GM12878 (cell line): Measurements from ENCODE around the gene FHL3. TPM values are rescaled to one million over a fixed set of nuclear protein-coding genes. Genes with fewer than 3 reads are reported as not detected.

Source experiments
- CREB1 ChIP-seq: IDR thresholded peaks from 2 replicates; pipeline ENCODE4 v1.6.1; 2012; ENCODE audit warnings: low read depth, mild to moderate bottlenecking, inconsistent platforms
- EED ChIP-seq: sonication (generic); IDR thresholded peaks from 2 replicates; pipeline ENCODE4 v1.6.1; 2016; ENCODE audit warnings: antibody characterized with exemption, low read depth
- HSF1 ChIP-seq: fragments of 150-350 bp; IDR thresholded peaks from 2 replicates; pipeline ENCODE4 v1.6.1; 2014; ENCODE audit warnings: mild to moderate bottlenecking, low read depth, low read length
- IKZF2 ChIP-seq, 2 experiments: fragments of 450-650 bp; IDR thresholded peaks; 2 replicates each; pipeline ENCODE4 v1.6.1; 2017; ENCODE audit warnings: mild to moderate bottlenecking in 2 of 2, moderate library complexity in 2 of 2
- KDM1A ChIP-seq: fragments of 200-600 bp; sonication (generic); IDR thresholded peaks from 2 replicates; pipeline ENCODE4 v1.6.1; 2016; ENCODE audit warnings: borderline replicate concordance
- MEF2A ChIP-seq: IDR thresholded peaks from 2 replicates; pipeline ENCODE4 v1.6.1; 2011; ENCODE audit warnings: low read depth, mild to moderate bottlenecking, low read length, moderate library complexity; ENCODE audit not compliant: insufficient read depth
- polyA plus RNA-seq, 11 experiments: library from polyadenylated mRNA; depleted of rRNA in 4 of 11; unstranded in 6 of 11; stranded (reverse) in 5 of 11; fragments of >200 nt; fragmentation: Nextera tagmentation in 4 of 11; fragmentation: Illumina TruSeq in 1 of 11; extraction: Ambion mirVana in 4 of 11; extraction: Trizol in 1 of 11; gene quantifications; 1 replicate in 1 of 11; 2 replicates in 10 of 11; pipeline versions ENCODE4 v1.2.1 to v1.2.3, GENCODE V29; 2011 to 2016; ENCODE audit warnings: inconsistent platforms in 2 of 11, missing spikeins in 2 of 11, low read depth in 1 of 11
- total RNA-seq, 4 experiments: library from RNA; depleted of rRNA in 3 of 4; stranded (reverse); fragments of >200 nt in 3 of 4; fragmentation: Illumina TruSeq in 1 of 4; extraction: Trizol in 1 of 4; gene quantifications; 2 replicates each; pipeline versions ENCODE4 v1.2.1 to v1.2.3, GENCODE V29; 2013 to 2021
- TF ChIP-seq, protein P1 (sequence below): fragments of 450-650 bp; IDR thresholded peaks from 2 replicates; pipeline ENCODE4 v1.6.1; 2016; ENCODE audit warnings: mild to moderate bottlenecking
- TF ChIP-seq, protein P2 (sequence below): fragments of 450-650 bp; conservative IDR thresholded peaks from 2 replicates; pipeline ENCODE4 v1.6.1; 2017; ENCODE audit warnings: mild to moderate bottlenecking, moderate library complexity
- TF ChIP-seq, protein P3 (sequence below): IDR thresholded peaks from 2 replicates; pipeline ENCODE4 v1.6.1; 2011; ENCODE audit warnings: borderline replicate concordance, low read depth, mild to moderate bottlenecking, moderate library complexity, mixed read lengths, low read length; ENCODE audit not compliant: insufficient read depth; ENCODE audit errors: extremely low read length

Gene FHL3
- total and polyA plus RNA-seq, 10 of the 15 experiments (the other 5 are each of a cell fraction or from before 2014, with no cell fraction given), result 0.26 to 13.9 (median 7.9) TPM

DNA sequence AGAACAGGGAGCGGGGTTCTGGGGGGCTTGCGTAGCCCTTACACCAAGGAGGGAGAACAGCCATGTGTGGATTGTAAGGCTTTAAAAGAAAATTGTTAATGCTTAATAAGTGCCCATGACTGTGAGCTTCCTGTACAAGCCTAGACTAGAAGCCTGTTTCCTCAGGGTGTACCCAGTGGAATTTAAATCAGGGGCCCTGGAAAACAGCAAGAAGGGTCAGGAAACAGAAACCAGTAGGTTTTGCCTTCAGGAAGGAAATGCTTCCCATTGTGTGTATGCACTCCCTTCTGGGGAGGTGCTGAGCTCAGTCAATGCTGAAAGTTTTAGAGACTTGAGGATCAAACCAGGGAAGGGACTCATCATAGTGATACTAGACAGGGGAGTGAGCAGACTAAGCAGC, 19.9 kb upstream of the FHL3 start (continued):
- TF ChIP-seq, protein P1, sequence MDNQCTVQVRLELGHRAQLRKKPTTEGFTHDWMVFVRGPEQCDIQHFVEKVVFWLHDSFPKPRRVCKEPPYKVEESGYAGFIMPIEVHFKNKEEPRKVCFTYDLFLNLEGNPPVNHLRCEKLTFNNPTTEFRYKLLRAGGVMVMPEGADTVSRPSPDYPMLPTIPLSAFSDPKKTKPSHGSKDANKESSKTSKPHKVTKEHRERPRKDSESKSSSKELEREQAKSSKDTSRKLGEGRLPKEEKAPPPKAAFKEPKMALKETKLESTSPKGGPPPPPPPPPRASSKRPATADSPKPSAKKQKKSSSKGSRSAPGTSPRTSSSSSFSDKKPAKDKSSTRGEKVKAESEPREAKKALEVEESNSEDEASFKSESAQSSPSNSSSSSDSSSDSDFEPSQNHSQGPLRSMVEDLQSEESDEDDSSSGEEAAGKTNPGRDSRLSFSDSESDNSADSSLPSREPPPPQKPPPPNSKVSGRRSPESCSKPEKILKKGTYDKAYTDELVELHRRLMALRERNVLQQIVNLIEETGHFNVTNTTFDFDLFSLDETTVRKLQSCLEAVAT, result no peak
- TF ChIP-seq KDM1A (no peak), IKZF2 (IDR thresholded peaks at IDR 0.05) (no peak), MEF2A (no peak), HSF1 (no peak), EED (no peak), CREB1 (no peak)
- TF ChIP-seq, protein P2, sequence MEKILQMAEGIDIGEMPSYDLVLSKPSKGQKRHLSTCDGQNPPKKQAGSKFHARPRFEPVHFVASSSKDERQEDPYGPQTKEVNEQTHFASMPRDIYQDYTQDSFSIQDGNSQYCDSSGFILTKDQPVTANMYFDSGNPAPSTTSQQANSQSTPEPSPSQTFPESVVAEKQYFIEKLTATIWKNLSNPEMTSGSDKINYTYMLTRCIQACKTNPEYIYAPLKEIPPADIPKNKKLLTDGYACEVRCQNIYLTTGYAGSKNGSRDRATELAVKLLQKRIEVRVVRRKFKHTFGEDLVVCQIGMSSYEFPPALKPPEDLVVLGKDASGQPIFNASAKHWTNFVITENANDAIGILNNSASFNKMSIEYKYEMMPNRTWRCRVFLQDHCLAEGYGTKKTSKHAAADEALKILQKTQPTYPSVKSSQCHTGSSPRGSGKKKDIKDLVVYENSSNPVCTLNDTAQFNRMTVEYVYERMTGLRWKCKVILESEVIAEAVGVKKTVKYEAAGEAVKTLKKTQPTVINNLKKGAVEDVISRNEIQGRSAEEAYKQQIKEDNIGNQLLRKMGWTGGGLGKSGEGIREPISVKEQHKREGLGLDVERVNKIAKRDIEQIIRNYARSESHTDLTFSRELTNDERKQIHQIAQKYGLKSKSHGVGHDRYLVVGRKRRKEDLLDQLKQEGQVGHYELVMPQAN, result no peak
- TF ChIP-seq, protein P3, sequence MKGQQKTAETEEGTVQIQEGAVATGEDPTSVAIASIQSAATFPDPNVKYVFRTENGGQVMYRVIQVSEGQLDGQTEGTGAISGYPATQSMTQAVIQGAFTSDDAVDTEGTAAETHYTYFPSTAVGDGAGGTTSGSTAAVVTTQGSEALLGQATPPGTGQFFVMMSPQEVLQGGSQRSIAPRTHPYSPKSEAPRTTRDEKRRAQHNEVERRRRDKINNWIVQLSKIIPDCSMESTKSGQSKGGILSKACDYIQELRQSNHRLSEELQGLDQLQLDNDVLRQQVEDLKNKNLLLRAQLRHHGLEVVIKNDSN, result no peak
